H9 (cell line): ENCODE measurements around the gene ALKBH2. TPM values are rescaled to one million over a fixed set of nuclear protein-coding genes. Genes with fewer than 3 reads are reported as not detected.

Experiments used
- DNase-seq: peaks from one replicate; pipeline ENCODE4 v3.0.0-alpha.2; 2017
- H2AFZ ChIP-seq: one replicate; pipeline ENCODE4 v1.6.1; 2013; ENCODE audit warnings: mild to moderate bottlenecking, low read length, control low read depth, moderate library complexity
- H2AK5ac ChIP-seq: 2 replicates; pipeline ENCODE4 v1.6.1; 2013; ENCODE audit warnings: low read length, control low read depth, mixed read lengths; ENCODE audit not compliant: insufficient read length
- H2BK120ac ChIP-seq: one replicate; pipeline ENCODE4 v1.6.1; 2013; ENCODE audit warnings: low read depth, mild to moderate bottlenecking, low read length, control low read depth, inconsistent platforms; ENCODE audit not compliant: poor library complexity, severe bottlenecking
- H2BK12ac ChIP-seq: 2 replicates; pipeline ENCODE4 v1.6.1; 2013; ENCODE audit warnings: low read length, control low read depth, mixed read lengths, low read depth; ENCODE audit not compliant: insufficient read length
- H2BK15ac ChIP-seq: 2 replicates; pipeline ENCODE4 v1.6.1; 2013; ENCODE audit warnings: low read depth, low read length, control low read depth
- H2BK20ac ChIP-seq: one replicate; pipeline ENCODE4 v1.6.1; 2013; ENCODE audit warnings: low read depth, mild to moderate bottlenecking, low read length, control low read depth, inconsistent platforms; ENCODE audit not compliant: poor library complexity, severe bottlenecking
- H2BK5ac ChIP-seq: 2 replicates; pipeline ENCODE4 v1.6.1; 2013; ENCODE audit warnings: low read length, control low read depth, mixed read lengths; ENCODE audit not compliant: insufficient read length
- H3K14ac ChIP-seq: 2 replicates; pipeline ENCODE4 v1.6.1; 2013; ENCODE audit warnings: low read length, control low read depth; ENCODE audit not compliant: insufficient read depth
- H3K18ac ChIP-seq: 2 replicates; pipeline ENCODE4 v1.6.1; 2013; ENCODE audit warnings: low read depth, mild to moderate bottlenecking, mixed read lengths, low read length, control low read depth; ENCODE audit not compliant: insufficient read length
- H3K23ac ChIP-seq: 2 replicates; pipeline ENCODE4 v1.6.1; 2013; ENCODE audit warnings: low read length, control low read depth, mixed read lengths, low read depth; ENCODE audit not compliant: insufficient read length
- H3K23me2 ChIP-seq: 2 replicates; pipeline ENCODE4 v1.6.1; 2013; ENCODE audit warnings: low read depth, mild to moderate bottlenecking, mixed read lengths, low read length, control low read depth; ENCODE audit not compliant: insufficient read length, poor library complexity, severe bottlenecking
- H3K27ac ChIP-seq: 2 replicates; pipeline ENCODE4 v1.5.1; 2013; ENCODE audit warnings: low read length, control low read depth, mixed read lengths, low read depth; ENCODE audit not compliant: insufficient read length
- H3K27me3 ChIP-seq: 2 replicates; pipeline ENCODE4 v1.6.1; 2013; ENCODE audit warnings: low read length, control low read depth, inconsistent platforms; ENCODE audit not compliant: insufficient read depth
- H3K4ac ChIP-seq: 2 replicates; pipeline ENCODE4 v1.6.1; 2013; ENCODE audit warnings: low read depth, mild to moderate bottlenecking, control low read depth, inconsistent platforms, low read length, moderate library complexity
- H3K4me1 ChIP-seq: 2 replicates; pipeline ENCODE4 v1.6.1; 2013; ENCODE audit warnings: low read length, control low read depth, inconsistent platforms; ENCODE audit not compliant: insufficient read depth
- H3K4me2 ChIP-seq: 2 replicates; pipeline ENCODE4 v1.6.1; 2013; ENCODE audit warnings: low read length, control low read depth, mixed read lengths; ENCODE audit not compliant: insufficient read length, insufficient read depth
- H3K56ac ChIP-seq: 2 replicates; pipeline ENCODE4 v1.6.1; 2013; ENCODE audit warnings: low read depth, mild to moderate bottlenecking, mixed read lengths, low read length, control low read depth; ENCODE audit not compliant: insufficient read length
- H3K79me1 ChIP-seq: 2 replicates; pipeline ENCODE4 v1.6.1; 2013; ENCODE audit warnings: low read depth, mild to moderate bottlenecking, moderate library complexity, low read length, control low read depth, inconsistent platforms; ENCODE audit not compliant: insufficient read depth, poor library complexity, severe bottlenecking
- H3K79me2 ChIP-seq: 2 replicates; pipeline ENCODE4 v1.6.1; 2013; ENCODE audit warnings: low read length, control low read depth, inconsistent platforms; ENCODE audit not compliant: insufficient read depth
- H3K9ac ChIP-seq: 2 replicates; pipeline ENCODE4 v1.6.1; 2013; ENCODE audit warnings: low read length, control low read depth, mixed read lengths; ENCODE audit not compliant: insufficient read length; ENCODE audit errors: extremely low read depth
- H3K9me3 ChIP-seq: one replicate; pipeline ENCODE4 v1.6.1; 2013; ENCODE audit warnings: low read depth, low read length, inconsistent platforms; ENCODE audit not compliant: control insufficient read depth
- H3T11ph ChIP-seq: one replicate; pipeline ENCODE4 v1.6.1; 2013; ENCODE audit warnings: mild to moderate bottlenecking, low read length, control low read depth, inconsistent platforms
- H4K20me1 ChIP-seq: one replicate; pipeline ENCODE4 v1.6.1; 2013; ENCODE audit not compliant: control insufficient read depth, insufficient read length, insufficient read depth
- H4K5ac ChIP-seq: 2 replicates; pipeline ENCODE4 v1.6.1; 2013; ENCODE audit warnings: low read depth, mild to moderate bottlenecking, mixed read lengths, low read length, control low read depth; ENCODE audit not compliant: insufficient read length
- H4K8ac ChIP-seq: replicated peaks from 2 replicates; pipeline ENCODE4 v1.6.1; 2013; ENCODE audit warnings: low read length, control low read depth, mixed read lengths, low read depth; ENCODE audit not compliant: insufficient read length
- H4K91ac ChIP-seq: 2 replicates; pipeline ENCODE4 v1.6.1; 2013; ENCODE audit warnings: low read depth, mild to moderate bottlenecking, moderate library complexity, mixed read lengths, low read length, control low read depth; ENCODE audit not compliant: insufficient read length
- H3K27ac Mint-ChIP-seq, 3 experiments: 2 replicates in 2 of 3; 3 replicates in 1 of 3; pipeline ENCODE4 v1.8.0; 2020 to 2021; ENCODE audit warnings: mixed read lengths in 3 of 3, mild to moderate bottlenecking in 1 of 3, moderate library complexity in 1 of 3
- H3K27me3 Mint-ChIP-seq: 2 replicates; pipeline ENCODE4 v1.8.0; 2021; ENCODE audit warnings: low read depth, mild to moderate bottlenecking, moderate library complexity, mixed read lengths
- H3K36me3 Mint-ChIP-seq, 3 experiments: 2 replicates in 2 of 3; 3 replicates in 1 of 3; pipeline ENCODE4 v1.8.0; 2020 to 2021; ENCODE audit warnings: low read depth in 3 of 3, mixed read lengths in 3 of 3; ENCODE audit not compliant: insufficient read depth in 1 of 3
- H3K4me1 Mint-ChIP-seq, 2 experiments: 2 replicates each; pipeline ENCODE4 v1.8.0; 2020; ENCODE audit warnings: mixed read lengths in 2 of 2
- H3K4me3 Mint-ChIP-seq, 2 experiments: 2 replicates in 1 of 2; 3 replicates in 1 of 2; pipeline ENCODE4 v1.8.0; 2020 to 2021; ENCODE audit warnings: mild to moderate bottlenecking in 2 of 2, mixed read lengths in 2 of 2, moderate library complexity in 1 of 2
- H3K9me3 Mint-ChIP-seq, 2 experiments: 2 replicates in 1 of 2; 3 replicates in 1 of 2; pipeline ENCODE4 v1.8.0; 2020; ENCODE audit warnings: mild to moderate bottlenecking in 2 of 2, mixed read lengths in 2 of 2, moderate library complexity in 1 of 2
- CTCF ChIP-seq: fragments of 200-600 bp; sonication (generic); conservative IDR thresholded peaks from 3 replicates; pipeline ENCODE4 v1.8.0; 2021; ENCODE audit warnings: antibody characterized with exemption, mild to moderate bottlenecking
- WGBS: extraction: QIAGEN DNeasy Blood & Tissue Kit; methylation state at CpG from one replicate; pipeline ENCODE4 v1.1.7; 2013; ENCODE audit warnings: missing lambda C conversion rate, low lambda C conversion rate, mixed read lengths; ENCODE audit not compliant: insufficient read length; ENCODE audit errors: extremely low coverage; 5-methylcytosine and 5-hydroxymethylcytosine counted together
- total RNA-seq: library from RNA; stranded (reverse); gene quantifications from 2 replicates; pipeline ENCODE4 v1.2.1, GENCODE V29; 2021

Gene ALKBH2
- total RNA-seq, 1 experiment from 2014 or later, result 24.4 TPM

GRCh38 chr12:109057376-109057775, 35.9 kb downstream of the ALKBH2 start:
- H3K27me3 ChIP-seq, result no peaks in the 10 kb centered on the region
- Mint-ChIP-seq H3K27ac (no peak overlapping the region), H3K27me3 (no peaks in the 10 kb centered on the region), H3K36me3 (0 out of 7 replicates have a peak, but pooled peaks cover 0 to 4% (median 0%) of the 10 kb centered on the region in 3 experiments), H3K4me3 (no peak overlapping the region), H3K4me1 (peaks cover 8 to 10% of the 10 kb centered on the region in 2 experiments), H3K9me3 (no peaks in the 10 kb centered on the region; a peak in 1 of 5 replicates)
- H2BK120ac ChIP-seq, result no peak overlapping the region
- no peak overlapping the region for H2AK5ac ChIP-seq
- H4K20me1 ChIP-seq, result no peaks in the 10 kb centered on the region
- no peak overlapping the region for H3K27ac ChIP-seq
- no peak overlapping the region for H2BK5ac ChIP-seq
- H2BK20ac ChIP-seq, result no peak overlapping the region
- no peak overlapping the region for H3K4me2 ChIP-seq
- H3K79me2 ChIP-seq, result no peaks in the 10 kb centered on the region
- no peak overlapping the region for H3K56ac ChIP-seq
- H2BK15ac ChIP-seq, result no peak overlapping the region
- H3K9me3 ChIP-seq, result no peaks in the 10 kb centered on the region
- H3K14ac ChIP-seq, result no peak overlapping the region
- no peak overlapping the region for H3K23ac ChIP-seq
- H3K9ac ChIP-seq, result no peak overlapping the region
- H2BK12ac ChIP-seq, result no peak overlapping the region
- H4K8ac ChIP-seq, result no peak overlapping the region
- no peak for DNase-seq
- no peak overlapping the region for H3T11ph ChIP-seq
- H4K91ac ChIP-seq, result no peak overlapping the region
- H4K5ac ChIP-seq, result no peak overlapping the region
- no peak overlapping the region for H3K4ac ChIP-seq
- WGBS, result no CpG with 5 or more reads among the region's 1 CpG
- H3K4me1 ChIP-seq, result no peaks in the 10 kb centered on the region; the same call in 1 of the 2 replicates
- H3K23me2 ChIP-seq, result peaks cover 7% of the 10 kb centered on the region
- no peak overlapping the region for H2AFZ ChIP-seq
- H3K18ac ChIP-seq, result no peak overlapping the region
- H3K79me1 ChIP-seq, result no peaks in the 10 kb centered on the region
- TF ChIP-seq CTCF, result no peak
